GM04503 (cell line): ENCODE measurements around the gene SLC6A6.
"Not testable (repeated sequence)": the region's sequence is repeated elsewhere in the genome, so short reads cannot be mapped to it uniquely, and the experiment has no call there.

Experiments
- DNase-seq: peaks from one replicate; pipeline ENCODE4 v3.0.0-alpha.2; 2012; ENCODE audit warnings: low read depth

SLC6A6 gene

DNA sequence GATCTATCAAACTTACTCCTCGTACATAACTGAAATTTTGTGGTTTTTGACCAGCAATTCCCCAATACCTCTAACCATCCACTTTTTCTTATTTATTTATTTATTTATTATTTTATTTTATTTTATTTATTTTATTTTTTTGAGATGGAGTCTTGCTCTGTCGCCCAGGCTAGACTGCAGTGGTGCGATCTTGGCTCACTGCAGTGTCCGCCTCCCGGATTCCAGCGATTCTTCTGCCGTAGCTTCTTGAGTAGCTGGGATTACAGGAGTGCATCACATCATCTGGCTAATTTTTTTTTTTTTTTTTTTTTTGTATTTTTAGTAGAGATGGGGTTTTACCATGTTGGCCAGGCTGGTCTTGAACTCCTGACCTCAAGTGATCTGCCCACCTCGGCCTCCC lies 35.3 kb downstream of the SLC6A6 start:
- not testable (repeated sequence) for DNase-seq

DNA sequence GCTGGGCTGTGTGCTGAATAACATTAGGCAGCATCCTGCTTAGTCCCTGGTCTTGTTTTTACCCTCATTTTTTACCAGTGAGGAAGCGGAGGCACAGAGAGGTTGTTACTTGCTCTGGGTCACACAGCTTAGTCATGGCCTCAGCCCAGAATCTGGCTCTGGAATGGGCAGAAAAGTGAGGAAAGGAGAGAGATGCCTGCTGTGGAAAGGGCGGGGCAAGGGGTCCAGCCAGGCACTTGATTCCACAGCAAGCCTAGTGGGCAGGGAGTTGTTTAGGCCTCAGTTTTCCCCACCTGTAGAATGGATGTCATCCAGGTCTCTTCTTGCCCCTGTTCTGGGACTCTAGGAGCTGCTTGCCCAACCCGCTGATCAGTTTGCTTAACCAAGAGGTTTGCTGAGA lies 35.9 kb downstream of the SLC6A6 start:
- no peak for DNase-seq

DNA sequence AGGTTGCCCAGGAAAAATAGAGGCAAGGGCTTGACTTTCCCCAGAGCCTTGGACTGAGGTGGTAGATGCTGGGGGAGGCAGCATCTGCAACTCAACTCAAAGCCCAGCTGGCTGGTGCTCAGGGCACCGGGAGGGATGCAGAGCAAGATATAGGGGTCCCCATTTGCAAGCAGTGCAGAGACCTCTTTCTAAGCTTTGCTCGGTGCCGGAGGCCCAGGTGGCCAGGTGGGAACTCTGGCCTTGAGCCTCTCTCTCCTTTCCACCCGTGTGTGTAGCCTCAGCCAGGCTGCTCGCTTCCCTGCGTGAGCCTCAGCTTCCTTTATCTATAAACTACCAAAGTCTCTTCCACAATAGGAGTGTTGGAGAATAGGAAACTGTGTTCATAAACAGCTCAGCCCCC lies 36.5 kb downstream of the SLC6A6 start:
- DNase-seq = no peak

DNA sequence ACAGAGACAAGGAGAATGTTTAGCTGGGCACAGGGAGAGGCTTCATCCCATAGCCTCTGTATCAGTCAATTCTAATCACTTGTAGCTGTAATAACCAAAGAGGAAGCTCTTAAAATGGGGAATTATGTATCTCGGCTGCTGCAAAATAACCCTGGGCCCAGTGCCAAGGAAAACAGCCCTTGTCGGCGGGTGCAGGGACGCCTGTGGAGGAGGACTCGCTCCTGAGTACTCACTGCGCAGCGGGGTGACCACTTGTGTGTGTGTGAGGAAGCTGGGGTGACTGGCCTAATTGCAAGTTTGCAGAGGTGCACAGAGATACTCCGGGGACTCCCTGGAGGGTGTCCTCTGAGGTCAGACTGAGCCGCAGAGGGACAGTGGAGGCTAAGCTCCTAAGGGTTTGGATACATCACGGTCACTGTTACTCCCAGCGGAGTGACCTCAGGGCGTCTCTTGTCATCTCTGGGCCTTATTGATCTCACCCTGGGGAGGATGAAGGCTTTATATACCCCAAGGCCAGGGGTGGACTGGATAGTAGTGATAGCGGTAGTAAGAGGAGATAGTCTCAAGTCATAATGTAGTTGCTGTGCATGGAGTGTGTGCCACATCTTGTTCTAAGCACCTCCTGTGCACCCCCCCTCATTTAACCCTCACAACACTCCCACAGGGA lies 37.2 kb downstream of the SLC6A6 start:
- no peak for DNase-seq

DNA sequence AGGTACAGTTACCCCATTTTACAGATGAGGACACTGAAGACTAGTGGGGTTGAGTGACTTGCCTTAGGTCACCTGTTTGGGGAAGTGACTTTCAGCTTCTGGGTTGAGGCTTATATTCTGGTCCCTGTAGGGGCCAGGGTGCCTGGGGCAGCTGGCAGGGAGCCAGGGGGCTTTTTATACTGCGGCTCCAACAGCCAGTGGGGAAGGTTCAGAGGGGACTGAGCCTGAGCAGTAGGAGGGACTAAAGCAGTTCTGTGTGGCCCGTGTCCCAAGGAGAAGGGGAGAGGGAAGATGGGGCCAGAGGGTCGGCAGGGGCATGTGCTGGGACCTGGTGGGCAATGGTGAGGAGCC lies 37.7 kb downstream of the SLC6A6 start:
- DNase-seq = no peak

DNA sequence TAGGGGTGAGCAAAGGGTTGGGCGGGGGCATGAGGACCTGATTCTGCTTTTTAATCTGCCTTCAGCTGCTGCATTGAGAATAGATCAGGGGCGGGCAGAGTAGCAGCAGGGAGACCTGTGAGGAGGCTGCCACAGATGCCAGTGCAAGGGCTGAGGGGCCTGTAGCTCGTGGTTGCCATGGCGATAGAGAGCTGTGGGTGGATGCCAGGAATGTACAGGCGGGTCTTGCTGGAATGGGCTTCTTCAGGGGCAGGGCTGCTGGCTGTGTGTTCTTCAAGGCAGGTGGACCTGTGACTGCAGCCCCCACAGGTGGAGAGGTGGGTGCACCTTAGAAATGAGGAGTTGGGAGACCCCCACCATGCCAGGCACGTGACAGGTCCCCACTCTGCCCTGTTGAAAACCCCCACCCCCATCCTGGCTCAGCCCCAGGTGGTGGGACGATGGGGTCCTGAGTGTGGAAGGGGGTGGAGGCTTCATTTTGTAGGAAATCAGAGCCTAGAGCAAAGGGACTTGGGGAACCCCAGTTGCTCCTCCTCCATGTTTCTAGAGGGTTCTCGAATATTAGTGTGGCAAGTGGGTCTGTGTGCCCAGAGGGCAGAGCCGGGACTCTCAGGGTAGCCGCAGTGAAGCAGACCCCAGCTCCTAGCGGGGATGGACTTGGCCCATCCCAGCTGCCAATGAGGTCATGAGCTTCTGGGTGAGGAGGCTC lies 38.3 kb downstream of the SLC6A6 start:
- DNase-seq = no peak

DNA sequence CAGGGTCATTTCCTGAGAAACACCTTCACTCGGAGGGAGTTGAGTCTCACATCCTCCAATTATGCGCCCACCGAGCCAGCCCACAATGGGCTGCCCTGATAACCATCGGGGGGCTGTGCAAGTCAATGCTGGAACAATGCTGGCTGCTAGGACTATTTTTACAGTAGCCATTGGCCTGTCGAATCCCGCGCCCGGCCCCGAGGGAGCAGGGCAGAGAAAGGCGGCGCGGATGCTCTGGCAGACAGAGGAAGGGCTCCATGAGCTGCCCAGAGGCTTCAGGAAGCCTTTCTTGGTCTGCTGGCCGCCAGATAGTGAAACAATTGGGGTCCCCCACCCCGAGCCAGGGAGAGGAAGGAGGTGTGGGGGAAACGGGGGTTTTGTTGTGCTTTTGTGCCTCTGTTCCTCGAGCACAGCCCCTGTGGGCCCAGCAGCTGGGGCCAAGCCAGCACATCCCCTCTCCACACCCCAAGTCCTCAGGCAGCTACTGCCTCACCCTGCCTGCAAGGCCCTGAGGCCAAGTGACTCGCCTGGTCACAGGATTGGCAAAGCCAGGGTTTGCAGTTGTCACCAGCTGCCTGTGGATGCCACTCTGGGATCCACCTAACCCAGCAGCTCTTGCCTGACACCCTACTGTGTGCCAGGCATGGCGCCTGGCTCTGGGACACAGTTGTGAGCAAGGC lies 39.0 kb downstream of the SLC6A6 start:
- no peak for DNase-seq

DNA sequence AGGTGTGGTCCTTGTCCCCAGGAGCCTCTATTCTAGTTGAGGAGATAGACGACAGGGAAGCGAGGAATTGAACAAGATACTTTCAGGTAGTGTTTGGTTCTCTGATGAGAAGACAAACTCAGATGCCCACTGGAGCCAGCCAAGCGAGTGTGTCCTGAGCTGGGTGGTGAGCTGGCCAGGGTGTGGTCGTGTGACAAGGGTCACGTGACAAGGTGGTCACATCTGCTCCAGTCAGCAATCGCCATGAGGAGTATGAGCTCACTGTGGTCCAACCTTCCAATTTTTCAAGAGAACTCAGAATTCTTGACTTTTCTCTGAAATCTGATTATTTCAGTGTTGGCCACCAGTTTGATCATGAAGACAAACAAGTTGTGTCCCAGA lies 39.5 kb downstream of the SLC6A6 start:
- no peak for DNase-seq

DNA sequence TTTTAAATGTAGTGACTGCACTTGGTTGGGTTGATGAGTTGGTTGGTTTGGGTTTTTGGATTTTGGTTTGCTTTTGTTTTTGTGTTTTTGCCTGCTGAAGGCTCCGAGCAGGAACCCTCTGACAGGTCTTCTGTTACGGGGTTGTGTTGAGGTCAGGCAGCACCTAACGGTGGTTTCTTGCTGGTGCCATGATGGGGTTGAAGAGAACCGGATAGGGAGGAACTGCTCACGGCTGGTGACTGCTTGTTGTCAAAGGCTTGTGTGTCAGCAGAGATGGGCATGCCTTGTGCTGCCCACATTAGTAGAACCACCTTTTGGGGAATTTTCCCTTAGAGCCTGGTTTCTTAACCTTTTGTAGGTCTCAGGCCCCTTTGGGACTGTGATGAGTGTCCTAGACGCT lies 42.0 kb downstream of the SLC6A6 start:
- DNase-seq = no peak

DNA sequence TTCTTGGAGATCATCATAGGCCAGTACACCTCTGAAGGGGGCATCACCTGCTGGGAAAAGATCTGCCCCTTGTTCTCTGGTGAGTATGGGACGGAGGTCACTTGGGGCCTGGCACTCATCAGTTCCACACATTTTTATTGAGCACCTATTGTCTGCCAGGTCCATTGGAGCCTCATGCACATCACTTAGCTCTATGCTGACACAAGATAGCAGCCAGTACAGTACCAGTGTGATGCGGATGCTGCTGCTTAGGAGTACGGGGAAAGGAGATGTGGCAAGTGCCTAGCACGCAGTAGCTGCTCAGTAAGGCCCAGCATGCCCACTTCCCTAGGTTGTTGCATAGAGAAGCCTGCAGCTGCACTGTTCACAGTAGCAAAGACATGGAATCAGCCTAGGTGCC lies 43.4 kb downstream of the SLC6A6 start:
- no peak for DNase-seq

DNA sequence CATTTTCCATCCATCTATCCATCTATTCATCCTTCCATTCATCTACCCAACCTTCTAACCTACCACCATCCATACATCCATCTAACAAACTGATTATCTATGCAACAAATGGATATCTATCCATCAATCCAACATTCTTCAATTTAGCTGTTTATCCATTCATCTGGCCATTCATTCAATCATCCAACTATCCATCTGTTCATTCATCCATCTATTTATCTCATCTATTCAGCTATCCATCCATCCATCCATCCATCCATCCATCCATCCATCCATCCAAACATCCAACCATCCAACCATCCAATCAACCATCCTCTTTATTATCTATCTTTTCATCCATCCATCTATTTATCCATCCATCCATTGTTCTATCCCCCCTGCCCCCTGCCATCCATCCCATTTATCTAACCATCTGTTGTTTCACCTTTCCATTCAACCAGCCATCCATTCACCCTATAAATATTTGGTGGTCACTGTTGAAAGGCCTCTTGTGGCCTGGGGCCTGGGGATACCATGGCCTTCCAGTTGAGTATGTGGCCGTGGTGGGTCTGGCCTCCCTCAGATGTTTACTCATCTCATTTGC lies 44.7 kb downstream of the SLC6A6 start:
- no peak for DNase-seq

DNA sequence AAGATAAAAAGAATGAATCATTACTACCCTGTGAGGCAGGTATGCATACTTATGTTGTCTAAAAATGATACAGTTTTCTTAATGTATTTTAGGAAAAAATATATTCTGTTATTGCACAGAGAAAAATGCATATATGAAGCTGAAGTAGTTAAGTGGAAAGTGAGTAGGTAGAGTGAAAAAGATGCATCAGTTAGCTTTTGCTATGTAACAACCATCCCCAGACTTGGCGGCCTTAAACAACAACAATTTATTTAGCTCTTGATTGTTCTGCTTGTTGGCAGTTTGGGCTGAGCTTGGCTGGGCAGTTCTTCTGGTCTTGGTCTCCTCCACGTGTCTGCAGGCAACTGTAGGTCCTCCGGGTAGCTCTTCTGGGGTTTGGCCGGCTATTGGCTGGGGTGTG lies 45.7 kb downstream of the SLC6A6 start:
- no peak for DNase-seq

DNA sequence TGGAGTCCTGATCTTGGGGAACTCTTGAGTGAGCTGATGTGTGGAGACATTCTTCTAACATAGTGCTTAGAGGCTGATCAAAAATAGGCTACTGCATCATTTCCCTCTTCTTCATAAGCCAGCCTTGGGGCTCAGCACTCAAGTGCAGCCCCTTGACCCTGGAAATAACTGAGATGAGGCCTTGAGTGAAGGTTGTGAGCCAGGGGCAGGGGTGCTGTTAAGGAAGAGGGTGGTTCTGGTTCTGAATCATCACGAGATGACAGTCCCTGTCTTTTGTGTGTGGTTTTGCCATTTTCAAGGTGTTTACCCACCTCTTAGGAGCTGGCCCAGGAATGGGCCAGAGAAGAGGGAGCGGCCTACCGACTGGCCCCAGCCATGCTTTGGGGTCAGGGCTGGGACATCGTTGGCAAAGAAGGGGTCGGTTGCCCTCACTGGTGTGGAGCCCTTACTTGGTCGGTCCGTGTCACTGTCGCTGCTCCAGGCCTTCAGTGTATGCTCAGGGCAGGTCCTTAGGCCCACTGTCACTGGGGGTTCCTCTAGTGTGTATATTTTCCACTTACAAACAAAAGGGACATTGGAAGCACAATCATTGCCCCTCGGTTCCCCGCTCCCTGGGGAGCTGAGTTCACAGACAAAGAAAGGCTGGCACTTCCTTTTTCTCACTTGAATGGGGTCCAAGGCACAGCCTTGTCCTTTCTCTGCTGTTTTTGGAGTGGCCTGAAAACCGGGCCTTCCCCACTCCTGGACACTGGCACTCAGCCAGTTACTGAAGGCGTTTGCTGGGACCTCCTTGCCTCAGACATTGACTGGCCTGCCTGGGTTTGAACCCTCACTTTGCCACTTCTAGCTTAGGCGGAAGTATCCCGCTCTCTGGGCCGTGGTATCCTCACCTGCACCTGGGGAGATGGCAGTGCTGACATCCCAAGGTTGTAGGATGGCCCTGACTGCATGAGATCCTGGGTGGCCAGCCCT lies 46.6 kb downstream of the SLC6A6 start:
- no peak for DNase-seq

DNA sequence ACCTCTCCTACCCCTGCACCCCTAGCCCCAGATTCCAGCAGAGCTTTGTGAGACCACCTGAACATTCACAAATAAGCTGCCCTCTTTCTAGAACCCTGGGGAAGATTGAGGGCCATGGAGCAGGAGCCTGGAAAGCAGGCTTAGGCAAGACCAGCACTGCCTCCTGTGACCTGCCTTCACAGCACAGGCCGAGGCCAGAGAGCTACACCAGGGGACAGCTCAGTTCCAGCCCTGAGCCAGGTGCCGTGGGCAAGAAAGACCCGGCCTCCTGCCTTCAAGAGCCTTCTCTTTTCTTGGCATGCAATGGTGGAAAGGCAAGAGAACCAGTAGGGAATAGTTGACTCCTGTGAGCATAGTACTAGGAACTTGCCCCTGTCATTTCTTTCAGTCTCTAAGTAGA lies 48.1 kb downstream of the SLC6A6 start:
- DNase-seq = no peak

DNA sequence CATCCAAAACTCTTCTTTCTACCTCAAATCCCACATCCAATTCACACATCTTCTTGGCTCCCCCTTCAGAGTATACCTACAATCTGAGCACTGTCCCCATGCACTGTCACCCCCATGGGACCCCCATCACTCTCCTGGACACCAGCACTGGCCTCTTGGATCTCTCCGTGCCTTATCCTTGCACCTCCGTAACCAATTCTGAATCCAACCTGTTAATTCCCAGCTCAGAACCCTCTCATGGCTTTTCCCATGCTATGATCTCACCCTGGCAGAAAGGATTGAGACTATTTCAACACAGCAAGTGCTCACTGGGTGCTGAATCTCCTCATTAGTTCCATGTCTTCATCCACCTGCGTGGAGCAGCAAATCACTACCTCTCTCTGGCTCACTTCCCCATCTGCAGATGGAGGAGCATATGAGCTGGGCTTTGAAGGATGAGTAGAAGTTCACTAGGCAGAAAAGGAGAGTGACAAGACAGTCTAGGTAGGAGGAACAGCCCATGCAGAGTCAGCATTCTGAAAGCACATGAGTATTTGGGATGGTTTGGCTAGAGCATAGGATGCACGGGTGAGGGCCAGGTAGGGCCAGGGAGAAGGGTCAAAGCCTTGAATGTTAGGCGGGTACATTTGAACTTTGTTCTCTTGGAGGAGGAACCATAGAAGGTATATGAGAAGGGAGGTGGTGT lies 48.7 kb downstream of the SLC6A6 start:
- DNase-seq = no peak

DNA sequence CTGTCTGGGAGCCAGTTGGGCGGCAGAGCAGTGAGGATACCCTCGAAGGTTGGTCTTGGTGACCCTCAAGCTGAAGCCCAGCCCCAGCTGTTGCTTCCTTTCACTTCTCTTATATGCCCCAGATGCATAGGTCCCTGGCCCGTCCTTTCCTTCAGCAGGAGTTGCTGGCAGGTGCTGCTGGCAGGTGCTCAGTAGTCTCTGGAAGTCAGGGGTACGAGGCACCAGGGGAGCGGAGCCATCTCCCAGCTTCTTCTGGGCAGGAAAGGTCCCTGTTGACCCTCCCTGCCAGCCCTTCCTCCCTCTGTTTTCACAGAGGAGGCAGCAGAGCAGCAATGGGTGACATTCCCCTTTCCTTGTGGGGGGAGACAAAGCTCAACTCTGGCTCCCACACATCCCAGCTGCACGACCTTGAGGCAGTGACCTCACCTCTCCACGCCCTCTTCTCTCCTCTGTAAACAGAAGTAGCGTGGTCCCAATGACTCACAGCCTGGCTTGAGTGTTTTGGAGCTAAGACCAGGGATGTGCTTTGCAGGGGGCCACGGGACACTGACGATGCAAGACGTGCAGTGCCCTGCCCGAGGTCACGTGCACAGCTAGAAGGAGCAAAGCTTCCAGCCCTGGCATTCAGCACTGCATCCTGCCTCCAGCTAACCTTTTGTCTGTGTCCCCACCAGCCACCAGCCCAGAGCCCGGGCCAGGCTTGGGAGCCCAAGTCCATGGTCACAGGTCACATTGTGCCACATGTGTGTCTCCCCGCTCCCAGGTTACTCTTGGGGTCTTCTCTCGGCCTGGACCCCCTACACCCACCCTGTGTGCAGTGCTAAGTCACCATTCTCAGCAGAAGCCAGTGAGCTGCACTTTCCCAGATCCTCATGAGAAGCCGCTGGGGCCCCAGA lies 49.7 kb downstream of the SLC6A6 start:
- peak; percentile 75 for DNase-seq

DNA sequence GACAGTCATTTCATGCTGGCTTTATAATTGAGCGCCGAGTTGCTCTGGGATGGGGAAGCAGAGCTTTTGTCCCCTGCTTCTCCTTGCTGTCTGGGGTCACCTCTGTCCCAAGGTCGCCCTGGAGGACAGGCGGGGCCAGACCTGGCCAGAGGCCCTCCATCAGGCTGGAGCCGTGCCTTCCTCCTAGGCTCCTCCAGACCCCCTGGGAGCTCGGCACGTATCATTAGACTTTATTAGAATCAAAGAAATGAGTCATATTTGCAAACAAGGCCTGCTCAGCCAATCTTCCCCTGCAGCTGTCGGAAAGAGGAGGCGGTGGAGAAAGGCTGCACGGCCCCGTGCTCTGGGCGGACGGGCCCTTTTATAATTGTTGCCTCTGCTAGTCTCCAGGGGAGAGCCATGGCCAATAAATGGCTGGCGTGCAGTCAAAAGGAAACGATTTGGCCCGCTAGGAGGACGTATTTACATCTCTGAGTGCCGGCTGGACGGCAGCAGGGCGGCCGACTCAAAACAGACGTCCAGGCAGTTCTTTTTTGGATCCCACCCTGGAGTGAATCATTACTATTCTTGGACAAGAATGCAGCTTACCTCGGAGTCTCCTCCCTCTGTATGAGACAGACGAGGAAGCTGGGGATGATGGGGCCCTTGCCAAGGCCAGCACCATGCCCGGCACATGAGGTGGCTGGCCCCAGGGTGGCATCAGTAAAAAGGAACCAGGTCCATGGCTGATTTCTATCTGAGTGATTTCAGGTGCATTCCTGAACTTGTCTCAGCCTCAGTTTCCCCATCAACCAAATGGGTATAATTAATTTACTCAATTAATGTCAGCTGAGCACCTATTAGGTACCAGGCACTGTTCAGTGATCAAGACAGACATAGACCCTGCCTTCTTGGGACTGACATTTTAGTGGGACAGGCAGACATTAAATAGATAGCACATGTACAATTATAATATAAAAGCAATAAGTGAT lies 50.6 kb downstream of the SLC6A6 start:
- peak; percentile 94 for DNase-seq

DNA sequence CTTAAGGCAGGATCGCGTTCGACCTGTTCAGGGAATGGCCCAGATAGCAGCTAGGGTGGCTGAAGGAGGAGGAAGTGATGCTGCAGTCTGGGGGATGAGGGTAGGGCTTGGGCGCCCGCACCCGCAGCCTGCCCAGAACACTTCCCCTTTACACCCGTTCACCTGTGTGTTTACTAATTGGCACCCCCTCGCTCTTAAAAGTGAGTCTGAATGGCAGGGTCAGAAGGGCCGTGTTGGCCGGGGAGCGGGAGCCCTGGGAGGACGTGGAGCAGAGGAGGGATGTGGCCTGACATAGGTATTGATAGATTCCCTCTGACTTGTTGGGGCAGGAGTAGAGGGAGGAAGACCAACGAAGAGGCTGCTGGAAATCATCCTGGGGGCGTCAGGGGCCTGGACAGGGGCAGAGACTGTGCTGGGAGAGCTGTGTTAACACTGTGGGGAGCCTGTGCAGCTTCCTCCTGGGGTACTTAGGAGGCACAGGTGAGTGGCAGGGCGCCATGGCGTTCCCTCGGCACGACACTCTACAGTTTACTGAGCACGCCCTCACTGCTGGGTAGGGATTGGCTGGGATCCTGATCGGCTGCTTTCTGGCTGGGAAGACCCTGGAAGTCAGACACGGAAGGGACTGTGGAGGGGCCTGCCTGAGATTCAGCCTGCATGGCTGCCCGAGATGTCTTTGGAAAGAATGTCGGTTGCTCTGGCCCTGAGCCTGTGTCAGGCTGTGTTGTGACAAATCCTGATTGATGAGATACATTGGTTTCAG lies 51.7 kb downstream of the SLC6A6 start:
- no peak for DNase-seq
